NK-92 (cell line): ENCODE data around the gene TBC1D16.

Experiments used
- DNase-seq: peaks from one replicate; lab custom pipeline; 2025; ENCODE audit not compliant: unreplicated experiment; lab: John Stamatoyannopoulos, UW

Gene TBC1D16

GRCh38 chr17:79930877-79931816, 104.5 kb downstream of the TBC1D16 start:
- no peak for DNase-seq

GRCh38 chr17:79930062-79930876, 105.4 kb downstream of the TBC1D16 start:
- no peak for DNase-seq

- no peak for DNase-seq
These were observed 106.2 kb downstream of the TBC1D16 start for GRCh38 chr17:79929257-79930061.

GRCh38 chr17:79928502-79929256, 107.0 kb downstream of the TBC1D16 start:
- no peak for DNase-seq

GRCh38 chr17:79927688-79928501, 107.8 kb downstream of the TBC1D16 start:
- no peak for DNase-seq

GRCh38 chr17:79927136-79927661, 108.5 kb downstream of the TBC1D16 start:
- DNase-seq = no peak

- no peak for DNase-seq
These were observed 109.0 kb downstream of the TBC1D16 start for GRCh38 chr17:79926605-79927135.

- DNase-seq = no peak
These were observed 109.5 kb downstream of the TBC1D16 start for GRCh38 chr17:79926142-79926604.

- no peak for DNase-seq
These were observed 110.3 kb downstream of the TBC1D16 start for GRCh38 chr17:79925242-79925957.

- no peak for DNase-seq
These were observed 111.1 kb downstream of the TBC1D16 start for GRCh38 chr17:79924639-79924976.

GRCh38 chr17:79923974-79924638, 111.6 kb downstream of the TBC1D16 start:
- DNase-seq = no peak

- DNase-seq = no peak
These were observed 112.9 kb downstream of the TBC1D16 start for GRCh38 chr17:79922798-79923197.

GRCh38 chr17:79922116-79922601, 113.5 kb downstream of the TBC1D16 start:
- no peak for DNase-seq

GRCh38 chr17:79921411-79922115, 114.1 kb downstream of the TBC1D16 start:
- no peak for DNase-seq

- no peak for DNase-seq
These were observed 114.8 kb downstream of the TBC1D16 start for GRCh38 chr17:79920751-79921410.
